Measurements from ENCODE around the gene RPS6KA3. TPM values are rescaled to one million over a fixed set of nuclear protein-coding genes. Genes with fewer than 3 reads are reported as not detected.

Gene RPS6KA3
- total RNA-seq, 1 donor from 2014 or later = 40.5 TPM

GRCh38 chrX:20124964-20125363 is 141.7 kb downstream of the RPS6KA3 start:
- ChIA-PET POLR2A (no interaction called here), CTCF (no interaction called here)
- Mint-ChIP-seq H3K9me3 (no peaks in the 10 kb centered on the region), H3K27me3 (no peaks in the 10 kb centered on the region), H3K4me3 (no peak overlapping the region), H3K4me1 (no peaks in the 10 kb centered on the region), H3K36me3 (ENCODE audit: low read depth) (peaks cover 21% of the 10 kb centered on the region), H3K27ac (no peak overlapping the region)
- intact Hi-C loops (cut with micrococcal nuclease) = loop anchor here (5.0 to 10.0 kb wide), 2 partner anchors 218 to 750 kb away; no protein-coding TSS in a partner anchor
- no peak for DNase-seq
- no peak for ATAC-seq (ENCODE audit: low read depth)
- no peak for TF ChIP-seq CTCF (IDR thresholded peaks at IDR 0.05)

GRCh38 chrX:20118065-20118824 is 148.5 kb downstream of the RPS6KA3 start:
- no peaks in the 10 kb centered on the region for H3K9me3 Mint-ChIP-seq
- H3K27me3 Mint-ChIP-seq = peaks cover 8% of the 10 kb centered on the region
- no peak for DNase-seq
- CTCF ChIA-PET = no interaction called here
- TF ChIP-seq CTCF (IDR thresholded peaks at IDR 0.05) = no peak
- H3K4me1 Mint-ChIP-seq = peaks cover 4% of the 10 kb centered on the region
- H3K27ac Mint-ChIP-seq = no peak overlapping the region
- POLR2A ChIA-PET = no interaction called here
- intact Hi-C loops (cut with micrococcal nuclease) = no loop called here
- H3K36me3 Mint-ChIP-seq (ENCODE audit: low read depth) = no peaks in the 10 kb centered on the region
- ATAC-seq (ENCODE audit: low read depth) = no peak
- H3K4me3 Mint-ChIP-seq = no peak overlapping the region

GRCh38 chrX:20116577-20117240 is 150.0 kb downstream of the RPS6KA3 start, which contains the start of gene MAP7D2:
Gene MAP7D2, minus strand, starts transcription at chrX:20116907. Its CDS starts 28 bp downstream, at chrX:20116879.
- peaks cover 8% of the 10 kb centered on the region for H3K27me3 Mint-ChIP-seq
- no peak within 1 kb of the TSS for H3K27ac Mint-ChIP-seq
- intact Hi-C loops (cut with micrococcal nuclease) = no loop called here
- H3K36me3 Mint-ChIP-seq (ENCODE audit: low read depth) = no peaks in the 10 kb centered on the region
- H3K4me1 Mint-ChIP-seq = peaks cover 4% of the 10 kb centered on the region
- ChIA-PET CTCF (no interaction called here), POLR2A (no interaction called here)
- TF ChIP-seq CTCF (IDR thresholded peaks at IDR 0.05) = no peak
- no peaks in the 10 kb centered on the region for H3K9me3 Mint-ChIP-seq
- no peak for ATAC-seq (ENCODE audit: low read depth)
- peak within 1 kb of the TSS; percentile 32 for H3K4me3 Mint-ChIP-seq
- no peak for DNase-seq

GRCh38 chrX:20116087-20116576 is 150.6 kb downstream of the RPS6KA3 start:
- Mint-ChIP-seq H3K4me3 (peak overlapping the region; percentile 32), H3K36me3 (ENCODE audit: low read depth) (no peaks in the 10 kb centered on the region), H3K4me1 (peaks cover 4% of the 10 kb centered on the region), H3K27ac (no peak overlapping the region), H3K9me3 (no peaks in the 10 kb centered on the region), H3K27me3 (peaks cover 8% of the 10 kb centered on the region)
- POLR2A ChIA-PET = interaction anchor here (0.7 kb wide), 1 partner anchor 126 kb away, joined by 3 read pairs; no protein-coding TSS in a partner anchor
- DNase-seq (no peak), ATAC-seq (ENCODE audit: low read depth) (no peak)
- TF ChIP-seq CTCF (IDR thresholded peaks at IDR 0.05) = no peak
- intact Hi-C loops (cut with micrococcal nuclease) = no loop called here
- CTCF ChIA-PET = no interaction called here

All from activated B cell treated with CpG ODN at 0.5 μM for 24 hours (primary cell).